Suprapubic skin (tissue), 4 donors: ENCODE data around the gene CEP41.

Source experiments
- CTCF ChIP-seq, 2 donors: fragments of 200-600 bp in 1 of 2; fragments of 450-650 bp in 1 of 2; sonication (generic) in 1 of 2; IDR thresholded peaks; one replicate each; pipeline ENCODE4 v1.5.1; 2016 to 2019; ENCODE audit warnings: antibody characterized with exemption in 2 of 2, mild to moderate bottlenecking in 1 of 2, moderate library complexity in 1 of 2
- EP300 ChIP-seq: sonication (generic); formaldehyde crosslinking; IDR thresholded peaks from one replicate; pipeline ENCODE4 v1.6.1; 2017; ENCODE audit warnings: antibody characterized with exemption
- POLR2A ChIP-seq, 2 donors: fragments of 450-650 bp; IDR thresholded peaks; one replicate each; pipeline ENCODE4 v1.6.1; 2017; ENCODE audit warnings: antibody characterized with exemption in 2 of 2, mild to moderate bottlenecking in 2 of 2, moderate library complexity in 2 of 2
- POLR2AphosphoS5 ChIP-seq, 3 donors: sonication (generic); formaldehyde crosslinking; IDR thresholded peaks; one replicate each; pipeline ENCODE4 v1.6.1; 2017; ENCODE audit warnings: antibody characterized with exemption in 3 of 3

GRCh38 chr7:130446259-130446658 lies 5.4 kb upstream of the CEP41 start:
- TF ChIP-seq EP300 (no peak), CTCF (IDR thresholded peaks at IDR 0.05) (no peak), POLR2A (IDR thresholded peaks at IDR 0.05) (no peak), POLR2AphosphoS5 (IDR thresholded peaks at IDR 0.05) (no peak)
